Esophagus muscularis mucosa (tissue), 4 donors: Measurements from ENCODE around the gene TMEM255A. TPM values are rescaled to one million over a fixed set of nuclear protein-coding genes. Genes with fewer than 3 reads are reported as not detected.
A peak's percentile ranks its signal among the peaks of the same experiment; 100 is the strongest.

Source experiments
- DNase-seq: peaks from one replicate; pipeline ENCODE4 v3.0.0-alpha.2; 2017; ENCODE audit errors: extremely low spot score
- H3K27ac ChIP-seq, 4 donors: fragments of 200-600 bp; sonication (generic); replicated peaks in 1 of 4; 1 replicate in 3 of 4; 2 replicates in 1 of 4; pipeline ENCODE4 v1.5.1; 2016 to 2019; ENCODE audit warnings: mild to moderate bottlenecking in 1 of 4
- H3K27me3 ChIP-seq, 4 donors: fragments of 200-600 bp; sonication (generic); one replicate each; pipeline versions ENCODE4 v1.5.1 to v1.6.0; 2016 to 2019
- H3K36me3 ChIP-seq, 4 donors: fragments of 200-600 bp; sonication (generic); one replicate each; pipeline ENCODE4 v1.5.1; 2016 to 2019
- H3K4me1 ChIP-seq, 4 donors: fragments of 200-600 bp; sonication (generic); one replicate each; pipeline ENCODE4 v1.5.1; 2016 to 2019
- H3K4me3 ChIP-seq, 4 donors: fragments of 200-600 bp; sonication (generic); 1 replicate in 2 of 4; 2 replicates in 2 of 4; pipeline ENCODE4 v1.5.1; 2016 to 2019; ENCODE audit warnings: mild to moderate bottlenecking in 4 of 4, moderate library complexity in 1 of 4
- H3K9me3 ChIP-seq, 4 donors: fragments of 200-600 bp; sonication (generic); 1 replicate in 3 of 4; 2 replicates in 1 of 4; pipeline ENCODE4 v1.5.1; 2016 to 2019
- EP300 ChIP-seq: sonication (generic); formaldehyde crosslinking; IDR thresholded peaks from one replicate; pipeline ENCODE4 v1.6.1; 2017; ENCODE audit warnings: antibody characterized with exemption
- POLR2A ChIP-seq: fragments of 450-650 bp; IDR thresholded peaks from one replicate; pipeline ENCODE4 v1.6.1; 2017; ENCODE audit warnings: antibody characterized with exemption, moderate library complexity, mild to moderate bottlenecking, low read depth
- POLR2AphosphoS5 ChIP-seq, 2 donors: sonication (generic); formaldehyde crosslinking; IDR thresholded peaks; one replicate each; pipeline ENCODE4 v1.6.1; 2017; ENCODE audit warnings: antibody characterized with exemption in 2 of 2
- WGBS: methylation state at CpG from one replicate; pipeline ENCODE4 v1.1.5; 2018; 5-methylcytosine and 5-hydroxymethylcytosine counted together
- intact Hi-C: fragments of 100-400 bp; cut with DNase I; formaldehyde crosslinking; loops from one replicate; pipeline ENCODE4 v1.15.1; 2023
- total RNA-seq, 4 donors: library from RNA; depleted of rRNA; stranded (reverse); fragments of >200 nt; gene quantifications; one replicate each; pipeline versions ENCODE4 v1.1.0 to v1.2.1, GENCODE V29; 2016
- TF ChIP-seq, protein P1 (sequence below), 3 experiments: fragments of 200-600 bp in 2 of 3; fragments of 450-650 bp in 1 of 3; sonication (generic) in 2 of 3; IDR thresholded peaks; one replicate each; pipeline ENCODE4 v1.5.1; 2017 to 2019; ENCODE audit warnings: antibody characterized with exemption in 3 of 3, mild to moderate bottlenecking in 2 of 3, moderate library complexity in 1 of 3

Gene TMEM255A
- 1 to 10 TPM; 1.2 to 4.7 (median 4.2) TPM for total RNA-seq

DNA sequence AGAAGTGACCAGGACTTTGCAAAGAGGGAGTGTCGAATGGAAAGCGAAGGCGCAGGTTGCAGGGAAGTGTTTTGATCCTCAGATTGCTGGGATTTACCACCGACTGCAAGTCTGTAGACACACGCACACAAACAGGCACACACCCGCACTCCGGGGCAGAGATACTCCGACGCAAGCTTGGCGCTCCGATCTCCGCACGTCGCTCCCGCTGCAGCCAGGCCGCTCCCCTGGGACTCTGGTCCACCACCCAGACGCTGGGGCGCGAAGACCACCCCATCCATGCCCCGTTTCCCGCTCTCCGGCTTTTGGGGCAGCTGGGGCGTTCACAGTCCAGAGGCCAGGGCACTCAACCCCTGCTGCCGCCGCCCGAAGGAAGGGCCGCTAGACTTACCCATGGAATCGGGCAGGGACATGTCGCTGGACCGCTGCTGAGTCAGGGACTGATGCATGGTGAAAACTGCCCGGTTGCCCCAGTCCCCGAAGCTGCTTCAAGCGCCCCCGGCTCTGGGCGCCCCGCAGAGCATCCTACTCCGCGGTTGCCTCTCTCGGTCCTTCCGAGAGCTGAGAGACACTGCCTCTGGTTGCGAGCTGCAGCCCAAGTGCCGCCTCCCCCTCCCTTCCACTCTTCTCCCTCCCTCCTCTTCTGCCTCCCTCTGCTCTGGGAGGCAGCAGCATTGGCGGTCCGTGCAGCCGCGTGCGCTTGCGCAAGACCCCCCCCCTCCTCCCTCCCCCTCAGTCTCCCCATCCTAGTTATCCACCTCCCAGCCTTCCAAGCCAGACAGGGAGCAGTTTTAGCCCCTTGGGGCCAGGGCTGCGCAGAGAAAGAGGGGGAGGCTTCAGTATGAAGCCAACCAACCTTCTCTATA is at the start of gene TMEM255A:
TSS of gene TMEM255A (minus strand) at position 601 of the 866 bp plus-strand sequence. CDS start at position 449, 152 bp downstream.
- no peaks in the 10 kb centered on the region for H3K9me3 ChIP-seq
- intact Hi-C loops: loop anchor here (10.0 kb wide), 1 partner anchor 164 kb away; no protein-coding TSS in a partner anchor
- no peaks in the 10 kb centered on the region for H3K36me3 ChIP-seq
- H3K27ac ChIP-seq: no peak within 1 kb of the TSS
- peaks cover 0 to 49% (median 12%) of the 10 kb centered on the region in 4 donors for H3K27me3 ChIP-seq
- DNase-seq: no peak
- WGBS: 45% methylated on average over 26 of the region's 49 CpGs
- peak within 1 kb of the TSS; percentile 36 to 56 (median 45) for H3K4me3 ChIP-seq
- H3K4me1 ChIP-seq: peaks cover 4 to 29% (median 28%) of the 10 kb centered on the region in 4 donors
- TF ChIP-seq, protein P1, sequence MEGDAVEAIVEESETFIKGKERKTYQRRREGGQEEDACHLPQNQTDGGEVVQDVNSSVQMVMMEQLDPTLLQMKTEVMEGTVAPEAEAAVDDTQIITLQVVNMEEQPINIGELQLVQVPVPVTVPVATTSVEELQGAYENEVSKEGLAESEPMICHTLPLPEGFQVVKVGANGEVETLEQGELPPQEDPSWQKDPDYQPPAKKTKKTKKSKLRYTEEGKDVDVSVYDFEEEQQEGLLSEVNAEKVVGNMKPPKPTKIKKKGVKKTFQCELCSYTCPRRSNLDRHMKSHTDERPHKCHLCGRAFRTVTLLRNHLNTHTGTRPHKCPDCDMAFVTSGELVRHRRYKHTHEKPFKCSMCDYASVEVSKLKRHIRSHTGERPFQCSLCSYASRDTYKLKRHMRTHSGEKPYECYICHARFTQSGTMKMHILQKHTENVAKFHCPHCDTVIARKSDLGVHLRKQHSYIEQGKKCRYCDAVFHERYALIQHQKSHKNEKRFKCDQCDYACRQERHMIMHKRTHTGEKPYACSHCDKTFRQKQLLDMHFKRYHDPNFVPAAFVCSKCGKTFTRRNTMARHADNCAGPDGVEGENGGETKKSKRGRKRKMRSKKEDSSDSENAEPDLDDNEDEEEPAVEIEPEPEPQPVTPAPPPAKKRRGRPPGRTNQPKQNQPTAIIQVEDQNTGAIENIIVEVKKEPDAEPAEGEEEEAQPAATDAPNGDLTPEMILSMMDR (IDR thresholded peaks at IDR 0.05): no peak
- TF ChIP-seq EP300 (no peak), POLR2AphosphoS5 (IDR thresholded peaks at IDR 0.05) (peak in 1 of 2 donors; percentile 28)

DNA sequence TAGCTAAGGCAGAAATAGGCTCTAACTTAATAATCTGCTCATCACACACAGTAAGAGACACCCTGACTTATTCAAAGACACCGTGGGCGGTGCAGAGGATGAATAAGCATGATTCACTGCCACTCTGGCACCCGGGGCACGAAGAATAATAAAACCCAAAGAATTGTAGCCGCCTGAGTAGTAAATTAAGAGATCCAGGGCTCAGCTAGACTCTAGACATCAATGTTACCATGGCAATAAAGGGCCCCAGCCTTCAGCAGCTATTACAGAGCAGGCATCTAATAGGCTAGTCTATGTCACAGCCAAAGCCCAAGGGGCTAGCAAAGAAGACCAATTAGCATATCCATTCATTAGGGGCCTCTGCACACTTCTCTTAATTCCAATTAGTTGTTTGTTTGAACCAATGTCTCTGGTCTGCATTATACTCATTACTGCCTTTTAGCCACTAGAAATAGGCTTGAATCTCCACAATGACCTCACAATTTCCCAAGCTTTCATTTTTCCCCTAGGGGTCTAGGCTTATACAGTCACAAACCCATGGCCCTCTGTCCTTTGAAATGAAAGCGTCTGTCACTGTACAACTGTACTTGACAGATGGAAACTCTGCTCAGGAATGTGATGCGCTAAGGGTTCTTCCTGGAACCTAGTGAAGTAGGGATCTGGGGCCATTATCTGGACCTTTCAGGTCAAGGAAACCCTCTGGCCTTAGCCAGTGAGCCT is 47.6 kb upstream of the TMEM255A start:
- intact Hi-C loops: no loop called here
- no peak for DNase-seq
- Histone ChIP-seq H3K27ac (no peak overlapping the region), H3K4me3 (no peak overlapping the region), H3K9me3 (no peaks in the 10 kb centered on the region), H3K27me3 (no peaks in the 10 kb centered on the region), H3K36me3 (no peaks in the 10 kb centered on the region), H3K4me1 (no peaks in the 10 kb centered on the region)
- TF ChIP-seq, protein P1 (IDR thresholded peaks at IDR 0.05): no peak
- TF ChIP-seq POLR2A: no peak
- TF ChIP-seq POLR2AphosphoS5 (IDR thresholded peaks at IDR 0.05): no peak
- no peak for TF ChIP-seq EP300
- whole genome bisulfite sequencing: 76% methylated on average over 7 of the region's 7 CpGs

DNA sequence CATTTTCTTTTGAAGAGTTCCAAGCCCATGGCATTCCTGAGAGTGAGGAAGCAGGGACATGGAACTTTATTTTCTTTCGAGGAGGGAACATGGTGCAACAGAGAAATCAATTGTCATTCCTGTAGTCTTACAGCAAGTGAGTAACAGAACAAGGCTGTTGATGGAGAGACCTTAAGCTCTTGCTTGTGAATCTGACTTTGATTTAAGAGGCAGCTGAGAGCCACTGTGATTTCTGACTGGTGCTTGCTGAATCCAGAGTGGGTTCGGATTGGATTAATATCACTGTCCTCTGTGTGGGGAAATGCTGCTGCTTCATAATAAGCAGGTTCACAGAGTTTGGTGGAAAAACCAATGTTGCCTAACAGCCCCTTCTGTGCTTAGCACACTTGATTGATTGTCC is 45.9 kb upstream of the TMEM255A start:
- no peaks in the 10 kb centered on the region for H3K4me1 ChIP-seq
- 43% methylated on average over 2 of the region's 2 CpGs for WGBS
- TF ChIP-seq, protein P1 (IDR thresholded peaks at IDR 0.05): no peak
- no peak for TF ChIP-seq POLR2A
- TF ChIP-seq POLR2AphosphoS5 (IDR thresholded peaks at IDR 0.05): no peak
- TF ChIP-seq EP300: no peak

DNA sequence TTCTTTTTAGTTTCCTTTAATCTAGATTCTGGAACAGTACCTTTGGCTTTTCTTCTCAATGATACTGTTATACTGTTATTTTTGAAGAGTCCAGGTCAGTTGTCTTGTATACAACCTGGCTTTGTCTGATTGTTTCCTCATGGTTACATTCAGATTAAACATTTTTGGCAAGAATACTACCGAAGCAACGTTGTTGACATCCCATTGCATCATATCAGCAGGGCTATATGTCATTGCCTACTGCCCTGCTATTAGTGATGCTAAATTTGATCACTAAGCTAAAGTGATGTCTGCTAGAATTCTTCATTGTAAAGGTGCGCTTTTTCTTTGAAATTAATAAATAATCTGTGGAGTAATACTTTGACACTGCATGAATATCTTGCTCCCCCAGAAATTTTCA is 44.8 kb upstream of the TMEM255A start:
- no peaks in the 10 kb centered on the region for H3K9me3 ChIP-seq
- H3K27ac ChIP-seq: no peak overlapping the region
- WGBS: 63% methylated on average over 3 of the region's 3 CpGs
- H3K4me3 ChIP-seq: no peak overlapping the region
- no peak for DNase-seq
- no peaks in the 10 kb centered on the region for H3K27me3 ChIP-seq
- H3K36me3 ChIP-seq: no peaks in the 10 kb centered on the region
- TF ChIP-seq POLR2AphosphoS5 (IDR thresholded peaks at IDR 0.05) (no peak), POLR2A (no peak), EP300 (no peak)
- TF ChIP-seq, protein P1 (IDR thresholded peaks at IDR 0.05): no peak
- intact Hi-C loops: no loop called here
- H3K4me1 ChIP-seq: no peaks in the 10 kb centered on the region

More for the DNA sequence above, 45.9 kb upstream of the TMEM255A start:
- no peak overlapping the region for H3K27ac ChIP-seq
- no peak for DNase-seq
- H3K4me3 ChIP-seq: no peak overlapping the region
- intact Hi-C loops: no loop called here
- no peaks in the 10 kb centered on the region for H3K27me3 ChIP-seq
- no peaks in the 10 kb centered on the region for H3K36me3 ChIP-seq
- H3K9me3 ChIP-seq: no peaks in the 10 kb centered on the region
